Measurements from ENCODE around the gene DENR.

GRCh38 chr12:122819209-122819785, 66.7 kb downstream of the DENR start:
- TF ChIP-seq CTCF (IDR thresholded peaks at IDR 0.05) (no peak), POLR2A (IDR thresholded peaks at IDR 0.05) (no peak), POLR2AphosphoS5 (IDR thresholded peaks at IDR 0.05) (no peak), EP300 (IDR thresholded peaks at IDR 0.05) (no peak)

All from upper lobe of left lung (tissue), 4 donors.